Smooth muscle cell (in vitro differentiated cells): ENCODE results near the gene MXD1. TPM values are rescaled to one million over a fixed set of nuclear protein-coding genes. Genes with fewer than 3 reads are reported as not detected.

Experiments used
- DNase-seq: peaks from one replicate; lab custom pipeline; 2025; ENCODE audit not compliant: unreplicated experiment; lab: John Stamatoyannopoulos, UW
- H2AFZ ChIP-seq: fragments of 200-600 bp; sonication (generic); 2 replicates; pipeline ENCODE4 v1.6.0; 2016; ENCODE audit warnings: antibody characterized with exemption, low read depth, mild to moderate bottlenecking
- H3F3A ChIP-seq: fragments of 200-600 bp; sonication (generic); 2 replicates; pipeline ENCODE4 v1.6.0; 2017; ENCODE audit warnings: antibody characterized with exemption, low read depth
- H3K27ac ChIP-seq: fragments of 200-600 bp; sonication (generic); 2 replicates; pipeline ENCODE4 v1.5.1; 2016; ENCODE audit warnings: low read depth, mild to moderate bottlenecking
- H3K27me3 ChIP-seq: fragments of 200-600 bp; sonication (generic); 2 replicates; pipeline ENCODE4 v1.6.1; 2016; ENCODE audit warnings: low read depth, mild to moderate bottlenecking
- H3K36me3 ChIP-seq: fragments of 200-600 bp; sonication (generic); 2 replicates; pipeline ENCODE4 v1.5.1; 2016; ENCODE audit warnings: low read depth
- H3K4me1 ChIP-seq: fragments of 200-600 bp; sonication (generic); 2 replicates; pipeline ENCODE4 v1.5.1; 2016; ENCODE audit warnings: low read depth
- H3K4me2 ChIP-seq: fragments of 200-600 bp; sonication (generic); 2 replicates; pipeline ENCODE4 v1.6.0; 2016; ENCODE audit warnings: mild to moderate bottlenecking
- H3K4me3 ChIP-seq: fragments of 200-600 bp; sonication (generic); 2 replicates; pipeline ENCODE4 v1.5.1; 2016; ENCODE audit warnings: mild to moderate bottlenecking
- H3K79me2 ChIP-seq: fragments of 200-600 bp; sonication (generic); 2 replicates; pipeline ENCODE4 v1.6.0; 2016; ENCODE audit warnings: low read depth, mild to moderate bottlenecking
- H3K9ac ChIP-seq: fragments of 200-600 bp; sonication (generic); 2 replicates; pipeline ENCODE4 v1.6.0; 2016; ENCODE audit warnings: low read depth
- H3K9me3 ChIP-seq: fragments of 200-600 bp; sonication (generic); replicated peaks from 2 replicates; pipeline ENCODE4 v1.5.1; 2016; ENCODE audit warnings: low read depth
- H4K20me1 ChIP-seq: fragments of 200-600 bp; sonication (generic); 2 replicates; pipeline ENCODE4 v1.6.0; 2016; ENCODE audit warnings: low read depth
- CTCF ChIP-seq: fragments of 200-600 bp; sonication (generic); IDR thresholded peaks from 2 replicates; pipeline ENCODE4 v1.5.1; 2017; ENCODE audit warnings: borderline replicate concordance, mild to moderate bottlenecking, antibody characterized with exemption; ENCODE audit not compliant: insufficient read depth, poor library complexity, severe bottlenecking
- WGBS: methylation state at CpG from one replicate; pipeline ENCODE4 v1.1.7; 2016; ENCODE audit warnings: low lambda C conversion rate; 5-methylcytosine and 5-hydroxymethylcytosine counted together
- polyA plus RNA-seq: library from polyadenylated mRNA; unstranded; fragments of >200 nt; fragmentation: Nextera tagmentation; extraction: Ambion mirVana; gene quantifications from 2 replicates; pipeline ENCODE4 v1.2.1, GENCODE V29; 2016
- small RNA-seq: library from RNA; depleted of rRNA; stranded (forward); fragments of <200 nt; gene quantifications from one replicate; pipeline ENCODE3, GENCODE V24; 2014
- total RNA-seq: library from RNA; depleted of rRNA; stranded (reverse); fragments of >200 nt; gene quantifications from 2 replicates; pipeline ENCODE4 v1.2.3, GENCODE V29; 2014

Gene MXD1
- total and polyA plus RNA-seq, 2 experiments from 2014 or later = 7.9 to 10.2 TPM

- H3K36me3 ChIP-seq = no peaks in the 10 kb centered on the region
- H4K20me1 ChIP-seq = no peaks in the 10 kb centered on the region
- H3F3A ChIP-seq = no peaks in the 10 kb centered on the region
- H3K27ac ChIP-seq = no peak overlapping the region
- H3K79me2 ChIP-seq = no peaks in the 10 kb centered on the region
- no peaks in the 10 kb centered on the region for H3K4me1 ChIP-seq
- H3K4me2 ChIP-seq = no peak overlapping the region
- no peak for TF ChIP-seq CTCF
- no peak overlapping the region for H3K4me3 ChIP-seq
- 73% methylated on average over 3 of the region's 3 CpGs for WGBS
- no peaks in the 10 kb centered on the region for H3K27me3 ChIP-seq
- no peaks in the 10 kb centered on the region for H3K9me3 ChIP-seq
- DNase-seq = no peak
- no peak overlapping the region for H2AFZ ChIP-seq
- no peak overlapping the region for H3K9ac ChIP-seq
Measured at GRCh38 chr2:69989009-69989408, 74.1 kb downstream of the MXD1 start.

GRCh38 chr2:69989441-69990105, 74.7 kb downstream of the MXD1 start:
- no peaks in the 10 kb centered on the region for H3K36me3 ChIP-seq
- 95% methylated on average over 12 of the region's 12 CpGs for WGBS
- no peaks in the 10 kb centered on the region for H3F3A ChIP-seq
- H3K4me1 ChIP-seq = no peaks in the 10 kb centered on the region
- no peak for DNase-seq
- no peak overlapping the region for H3K27ac ChIP-seq
- no peaks in the 10 kb centered on the region for H3K27me3 ChIP-seq
- H3K4me2 ChIP-seq = no peak overlapping the region
- no peaks in the 10 kb centered on the region for H3K9me3 ChIP-seq
- TF ChIP-seq CTCF = no peak
- no peak overlapping the region for H2AFZ ChIP-seq
- no peak overlapping the region for H3K4me3 ChIP-seq
- no peak overlapping the region for H3K9ac ChIP-seq
- no peaks in the 10 kb centered on the region for H4K20me1 ChIP-seq
- H3K79me2 ChIP-seq = no peaks in the 10 kb centered on the region

Small RNA genes lying within 50 kb of the gene (small RNA-seq; reads per million reads assigned to genes)
- not detected for gene RPL23AP92

Other genes starting within 250 kb of the MXD1 start
- 13.3 and 14.7 TPM in 2 replicates for gene ANXA4, start 173.0 kb upstream of the MXD1 start, total RNA-seq
- 32.8 and 56.6 TPM in 2 replicates for gene ANXA4, start 173.0 kb upstream of the MXD1 start, polyA plus RNA-seq
- 10.4 and 14.7 TPM in 2 replicates for gene GMCL1, start 85.4 kb upstream of the MXD1 start, total RNA-seq
- 9.4 and 10.6 TPM in 2 replicates for gene GMCL1, start 85.4 kb upstream of the MXD1 start, polyA plus RNA-seq
- gene SNRNP27, start 21.2 kb upstream of the MXD1 start, total RNA-seq = 82.7 and 97.8 TPM in 2 replicates
- 67.9 and 81.8 TPM in 2 replicates for gene SNRNP27, start 21.2 kb upstream of the MXD1 start, polyA plus RNA-seq
- 4.3 and 4.4 TPM in 2 replicates for gene ASPRV1, start 46.5 kb downstream of the MXD1 start, total RNA-seq
- 0.80 and 1.6 TPM in 2 replicates for gene ASPRV1, start 46.5 kb downstream of the MXD1 start, polyA plus RNA-seq
- 90.7 and 109 TPM in 2 replicates for gene PCBP1, start 172.4 kb downstream of the MXD1 start, total RNA-seq
- 145 and 150 TPM in 2 replicates for gene PCBP1, start 172.4 kb downstream of the MXD1 start, polyA plus RNA-seq